ENCODE results near the gene ATP5PF. TPM values are rescaled to one million over a fixed set of nuclear protein-coding genes. Genes with fewer than 3 reads are reported as not detected.
A peak's percentile ranks its signal among the peaks of the same experiment; 100 is the strongest.
"Not testable (repeated sequence)": the region's sequence is repeated elsewhere in the genome, so short reads cannot be mapped to it uniquely, and the experiment has no call there.

ATP5PF gene
- total RNA-seq, 5 donors from 2014 or later (not counting 1 experiment from before 2014, with no cell fraction given) = 35.1 to 52.2 (median 46.6) TPM

GRCh38 chr21:25710550-25710949 lies 24.2 kb downstream of the ATP5PF start:
- ChIA-PET POLR2A (no interaction called here), CTCF (interaction anchor here (1.0 to 1.8 kb wide), 2 partner anchors 102 to 103 kb away, joined by 3 to 6 read pairs; no protein-coding TSS in a partner anchor)
- DNase-seq (no peak), ATAC-seq (replicated peaks in 1 of 4) (no peak)
- H3K4me1 ChIP-seq (ENCODE audit: control insufficient read depth in 1 of 2, extremely low read depth in 1 of 2, insufficient read depth in 2 of 2, low read length in 2 of 2) = no peaks in the 10 kb centered on the region
- no peaks in the 10 kb centered on the region for H3K36me3 ChIP-seq (ENCODE audit: control insufficient read depth in 2 of 2, extremely low read depth in 1 of 2, insufficient read depth in 1 of 2, low read length in 1 of 2)
- no peaks in the 10 kb centered on the region for H3K27me3 ChIP-seq (replicated peaks in 1 of 2; ENCODE audit: control insufficient read depth in 2 of 2, extremely low read depth in 1 of 2, insufficient read depth in 2 of 2, low read length in 1 of 2)
- no peak overlapping the region for H3K27ac ChIP-seq (ENCODE audit: low read length)
- Mint-ChIP-seq H3K4me3 (no peak overlapping the region), H3K4me1 (no peaks in the 10 kb centered on the region), H3K27ac (no peak overlapping the region), H3K36me3 (no peaks in the 10 kb centered on the region), H3K27me3 (no peaks in the 10 kb centered on the region), H3K9me3 (no peaks in the 10 kb centered on the region)
- H3K4me3 ChIP-seq (ENCODE audit: control insufficient read depth in 1 of 2, extremely low read depth in 1 of 2, low read length in 1 of 2) = no peak overlapping the region
- H3K9me3 ChIP-seq = no peaks in the 10 kb centered on the region
- WGBS (ENCODE audit: insufficient coverage) = 93% methylated on average over 2 of the region's 5 CpGs

GRCh38 chr21:25709684-25710265 lies 24.9 kb downstream of the ATP5PF start:
- Mint-ChIP-seq H3K4me1 (no peaks in the 10 kb centered on the region), H3K9me3 (no peaks in the 10 kb centered on the region), H3K36me3 (no peaks in the 10 kb centered on the region), H3K27ac (no peak overlapping the region), H3K4me3 (no peak overlapping the region), H3K27me3 (no peaks in the 10 kb centered on the region)
- Histone ChIP-seq H3K4me1 (ENCODE audit: control insufficient read depth in 1 of 2, extremely low read depth in 1 of 2, insufficient read depth in 2 of 2, low read length in 2 of 2) (no peaks in the 10 kb centered on the region), H3K27ac (ENCODE audit: low read length) (no peak overlapping the region), H3K36me3 (ENCODE audit: control insufficient read depth in 2 of 2, extremely low read depth in 1 of 2, insufficient read depth in 1 of 2, low read length in 1 of 2) (no peaks in the 10 kb centered on the region), H3K9me3 (no peaks in the 10 kb centered on the region), H3K4me3 (ENCODE audit: control insufficient read depth in 1 of 2, extremely low read depth in 1 of 2, low read length in 1 of 2) (no peak overlapping the region), H3K27me3 (replicated peaks in 1 of 2; ENCODE audit: control insufficient read depth in 2 of 2, extremely low read depth in 1 of 2, insufficient read depth in 2 of 2, low read length in 1 of 2) (no peaks in the 10 kb centered on the region)
- POLR2A ChIA-PET = no interaction called here
- DNase-seq (no peak), ATAC-seq (replicated peaks in 1 of 4) (no peak)
- 83% methylated on average over 1 of the region's 5 CpGs for WGBS (ENCODE audit: insufficient coverage)
- CTCF ChIA-PET = interaction anchor here in 1 of 2 donors (0.7 kb wide), 1 partner anchor 289 kb away, joined by 4 read pairs; no protein-coding TSS in a partner anchor

- Mint-ChIP-seq H3K27me3 (no peaks in the 10 kb centered on the region), H3K27ac (no peak overlapping the region), H3K4me3 (no peak overlapping the region), H3K36me3 (no peaks in the 10 kb centered on the region), H3K4me1 (no peaks in the 10 kb centered on the region), H3K9me3 (no peaks in the 10 kb centered on the region)
- POLR2A ChIA-PET = no interaction called here
- no peaks in the 10 kb centered on the region for H3K36me3 ChIP-seq (ENCODE audit: control insufficient read depth in 2 of 2, extremely low read depth in 1 of 2, insufficient read depth in 1 of 2, low read length in 1 of 2)
- H3K9me3 ChIP-seq = no peaks in the 10 kb centered on the region
- 74% methylated on average over 3 of the region's 7 CpGs for WGBS (ENCODE audit: insufficient coverage)
- H3K27me3 ChIP-seq (replicated peaks in 1 of 2; ENCODE audit: control insufficient read depth in 2 of 2, extremely low read depth in 1 of 2, insufficient read depth in 2 of 2, low read length in 1 of 2) = no peaks in the 10 kb centered on the region
- peak in 30 of 35 experiments; percentile 3 to 73 (median 32) for DNase-seq
- H3K4me3 ChIP-seq (ENCODE audit: control insufficient read depth in 1 of 2, extremely low read depth in 1 of 2, low read length in 1 of 2) = no peak overlapping the region
- peak in 2 of 4 experiments; percentile 19 to 38 for ATAC-seq (replicated peaks in 1 of 4)
- no peaks in the 10 kb centered on the region for H3K4me1 ChIP-seq (ENCODE audit: control insufficient read depth in 1 of 2, extremely low read depth in 1 of 2, insufficient read depth in 2 of 2, low read length in 2 of 2)
- H3K27ac ChIP-seq (ENCODE audit: low read length) = no peak overlapping the region
- CTCF ChIA-PET = interaction anchor here (0.6 to 2.1 kb wide), 10 partner anchors 10 to 278 kb away, joined by 3 to 21 read pairs (median 5); no protein-coding TSS in a partner anchor
These were observed 26.1 kb downstream of the ATP5PF start for GRCh38 chr21:25708467-25709065.

- no peaks in the 10 kb centered on the region for H3K36me3 ChIP-seq (ENCODE audit: control insufficient read depth in 2 of 2, extremely low read depth in 1 of 2, insufficient read depth in 1 of 2, low read length in 1 of 2)
- POLR2A ChIA-PET = interaction anchor here (0.5 to 0.6 kb wide), 2 partner anchors 74 to 231 kb away, joined by 3 to 4 read pairs; no protein-coding TSS in a partner anchor
- Mint-ChIP-seq H3K4me3 (no peak overlapping the region), H3K36me3 (no peaks in the 10 kb centered on the region), H3K27ac (no peak overlapping the region), H3K9me3 (no peaks in the 10 kb centered on the region), H3K4me1 (no peaks in the 10 kb centered on the region), H3K27me3 (peaks cover 0 to 1% of the 10 kb centered on the region in 2 donors)
- no peaks in the 10 kb centered on the region for H3K9me3 ChIP-seq
- H3K27ac ChIP-seq (ENCODE audit: low read length) = no peak overlapping the region
- H3K4me1 ChIP-seq (ENCODE audit: control insufficient read depth in 1 of 2, extremely low read depth in 1 of 2, insufficient read depth in 2 of 2, low read length in 2 of 2) = no peaks in the 10 kb centered on the region
- CTCF ChIA-PET = interaction anchor here (0.7 kb wide), 2 partner anchors 11 to 274 kb away, joined by 4 to 5 read pairs; no protein-coding TSS in a partner anchor
- DNase-seq (no peak), ATAC-seq (replicated peaks in 1 of 4) (no peak)
- no CpG with 5 or more reads among the region's 4 CpGs for WGBS (ENCODE audit: insufficient coverage)
- no peak overlapping the region for H3K4me3 ChIP-seq (ENCODE audit: control insufficient read depth in 1 of 2, extremely low read depth in 1 of 2, low read length in 1 of 2)
- no peaks in the 10 kb centered on the region for H3K27me3 ChIP-seq (replicated peaks in 1 of 2; ENCODE audit: control insufficient read depth in 2 of 2, extremely low read depth in 1 of 2, insufficient read depth in 2 of 2, low read length in 1 of 2)
These were observed 33.2 kb downstream of the ATP5PF start for GRCh38 chr21:25701529-25701928.

- Mint-ChIP-seq H3K27me3 (peaks cover 0 to 1% of the 10 kb centered on the region in 2 donors), H3K9me3 (no peaks in the 10 kb centered on the region), H3K36me3 (no peaks in the 10 kb centered on the region), H3K4me1 (no peaks in the 10 kb centered on the region), H3K27ac (no peak overlapping the region), H3K4me3 (no peak overlapping the region)
- no peak for ATAC-seq (replicated peaks in 1 of 4)
- H3K4me1 ChIP-seq (ENCODE audit: control insufficient read depth in 1 of 2, extremely low read depth in 1 of 2, insufficient read depth in 2 of 2, low read length in 2 of 2) = no peaks in the 10 kb centered on the region
- H3K36me3 ChIP-seq (ENCODE audit: control insufficient read depth in 2 of 2, extremely low read depth in 1 of 2, insufficient read depth in 1 of 2, low read length in 1 of 2) = no peaks in the 10 kb centered on the region
- no peak overlapping the region for H3K4me3 ChIP-seq (ENCODE audit: control insufficient read depth in 1 of 2, extremely low read depth in 1 of 2, low read length in 1 of 2)
- H3K27me3 ChIP-seq (replicated peaks in 1 of 2; ENCODE audit: control insufficient read depth in 2 of 2, extremely low read depth in 1 of 2, insufficient read depth in 2 of 2, low read length in 1 of 2) = no peaks in the 10 kb centered on the region
- ChIA-PET POLR2A (no interaction called here), CTCF (interaction anchor here in 1 of 2 donors (0.6 kb wide), 1 partner anchor 1656 kb away, joined by 5 read pairs; no protein-coding TSS in a partner anchor)
- no peak overlapping the region for H3K27ac ChIP-seq (ENCODE audit: low read length)
- 100% methylated on average over 1 of the region's 1 CpG for WGBS (ENCODE audit: insufficient coverage)
- DNase-seq = no peak
- no peaks in the 10 kb centered on the region for H3K9me3 ChIP-seq
These were observed 34.0 kb downstream of the ATP5PF start for GRCh38 chr21:25700741-25701140.

- 89% methylated on average over 5 of the region's 36 CpGs for WGBS (ENCODE audit: insufficient coverage)
These were observed 39.2 kb downstream of the ATP5PF start for GRCh38 chr21:25695461-25695860.

More at GRCh38 chr21:25695461-25695860, 39.2 kb downstream of the ATP5PF start:
- H3K4me1 ChIP-seq (ENCODE audit: control insufficient read depth in 1 of 2, extremely low read depth in 1 of 2, insufficient read depth in 2 of 2, low read length in 2 of 2); H3K9me3 ChIP-seq; DNase-seq; CTCF ChIA-PET; H3K27me3 Mint-ChIP-seq; H3K27ac ChIP-seq (ENCODE audit: low read length); H3K4me1 Mint-ChIP-seq; H3K27ac Mint-ChIP-seq; POLR2A ChIA-PET; H3K9me3 Mint-ChIP-seq; H3K4me3 Mint-ChIP-seq; H3K36me3 ChIP-seq (ENCODE audit: control insufficient read depth in 2 of 2, extremely low read depth in 1 of 2, insufficient read depth in 1 of 2, low read length in 1 of 2); ATAC-seq (replicated peaks in 1 of 4); H3K4me3 ChIP-seq (ENCODE audit: control insufficient read depth in 1 of 2, extremely low read depth in 1 of 2, low read length in 1 of 2); H3K36me3 Mint-ChIP-seq; H3K27me3 ChIP-seq (replicated peaks in 1 of 2; ENCODE audit: control insufficient read depth in 2 of 2, extremely low read depth in 1 of 2, insufficient read depth in 2 of 2, low read length in 1 of 2): not testable (repeated sequence)
